Measurements from ENCODE around the gene FLII. TPM values are rescaled to one million over a fixed set of nuclear protein-coding genes. Genes with fewer than 3 reads are reported as not detected.

Gene FLII
- total RNA-seq, 4 donors from 2014 or later: 311 to 538 (median 419) TPM

- H3K36me3 ChIP-seq: peaks cover 0 to 68% (median 0%) of the 10 kb centered on the region in 3 donors
- no peak overlapping the region for H3K27ac ChIP-seq
- no peak for DNase-seq
- H3K27me3 ChIP-seq: no peaks in the 10 kb centered on the region
- H3K4me3 ChIP-seq: no peak overlapping the region
- H3K9me3 ChIP-seq: no peaks in the 10 kb centered on the region
- no peaks in the 10 kb centered on the region for H3K4me1 ChIP-seq
- no peak for TF ChIP-seq POLR2A (IDR thresholded peaks at IDR 0.05)
- TF ChIP-seq CTCF (IDR thresholded peaks at IDR 0.05): no peak
These were observed 52.7 kb downstream of the FLII start for GRCh38 chr17:18205861-18206260.

GRCh38 chr17:18203308-18203707 is 55.2 kb downstream of the FLII start:
- peak in 2 of 3 donors; percentile 67 to 73 for DNase-seq
- no peak overlapping the region for H3K4me3 ChIP-seq
- TF ChIP-seq CTCF (IDR thresholded peaks at IDR 0.05) (peak in 2 of 6 experiments; percentile 11), POLR2A (IDR thresholded peaks at IDR 0.05) (no peak)
- H3K4me1 ChIP-seq: peaks cover 0 to 4% (median 0%) of the 10 kb centered on the region in 4 donors
- peak overlapping the region in 2 of 4 donors; percentile 13 to 70 for H3K27ac ChIP-seq
- H3K27me3 ChIP-seq: no peaks in the 10 kb centered on the region
- peaks cover 0 to 62% (median 0%) of the 10 kb centered on the region in 3 donors for H3K36me3 ChIP-seq
- no peaks in the 10 kb centered on the region for H3K9me3 ChIP-seq

- peaks cover 0 to 62% (median 0%) of the 10 kb centered on the region in 3 donors for H3K36me3 ChIP-seq
- peaks cover 0 to 15% (median 0%) of the 10 kb centered on the region in 4 donors for H3K4me1 ChIP-seq
- no peak overlapping the region for H3K27ac ChIP-seq
- H3K4me3 ChIP-seq: no peak overlapping the region
- no peaks in the 10 kb centered on the region for H3K27me3 ChIP-seq
- DNase-seq: no peak
- no peaks in the 10 kb centered on the region for H3K9me3 ChIP-seq
- TF ChIP-seq POLR2A (IDR thresholded peaks at IDR 0.05) (no peak), CTCF (IDR thresholded peaks at IDR 0.05) (no peak)
These were observed 57.4 kb downstream of the FLII start for GRCh38 chr17:18201108-18201507.

GRCh38 chr17:18198530-18198929 is 60.0 kb downstream of the FLII start:
- peaks cover 0 to 64% (median 0%) of the 10 kb centered on the region in 3 donors for H3K36me3 ChIP-seq
- no peak for DNase-seq
- TF ChIP-seq CTCF (IDR thresholded peaks at IDR 0.05): no peak
- no peak for TF ChIP-seq POLR2A (IDR thresholded peaks at IDR 0.05)
- H3K4me3 ChIP-seq: no peak overlapping the region
- no peak overlapping the region for H3K27ac ChIP-seq
- no peaks in the 10 kb centered on the region for H3K27me3 ChIP-seq
- peaks cover 0 to 15% (median 0%) of the 10 kb centered on the region in 4 donors for H3K4me1 ChIP-seq
- no peaks in the 10 kb centered on the region for H3K9me3 ChIP-seq

- Histone ChIP-seq H3K4me3 (no peak overlapping the region), H3K27ac (no peak overlapping the region)
These were observed 60.9 kb downstream of the FLII start for GRCh38 chr17:18197535-18198194.

More at GRCh38 chr17:18197535-18198194, 60.9 kb downstream of the FLII start:
- no peaks in the 10 kb centered on the region for H3K27me3 ChIP-seq
- H3K36me3 ChIP-seq: peaks cover 0 to 68% (median 0%) of the 10 kb centered on the region in 3 donors
- DNase-seq: no peak
- no peak for TF ChIP-seq POLR2A (IDR thresholded peaks at IDR 0.05)
- no peak for TF ChIP-seq CTCF (IDR thresholded peaks at IDR 0.05)
- H3K9me3 ChIP-seq: no peaks in the 10 kb centered on the region
- H3K4me1 ChIP-seq: peaks cover 0 to 15% (median 0%) of the 10 kb centered on the region in 4 donors
